Activated naive CD8-positive, alpha-beta T cell treated with anti-CD3 and anti-CD28 coated beads, Interleukin-2, amount 50 U/mL, for 24 hours (primary cell): ENCODE data around the gene E2F4.
A peak's percentile ranks its signal among the peaks of the same experiment; 100 is the strongest.

ENCODE experiments used
- ATAC-seq: fragments of 150-1000 bp; cut with Tn5 transposase; one replicate; pipeline ENCODE4 v1.10.0; 2021
- DNase-seq: peaks from one replicate; pipeline ENCODE4 v3.0.0; 2021
- H3K27ac Mint-ChIP-seq: one replicate; pipeline ENCODE4 v1.8.0; 2021; ENCODE audit warnings: mild to moderate bottlenecking, mixed read lengths
- H3K27me3 Mint-ChIP-seq: one replicate; pipeline ENCODE4 v1.8.0; 2021; ENCODE audit warnings: mixed read lengths
- H3K36me3 Mint-ChIP-seq: one replicate; pipeline ENCODE4 v1.8.0; 2021; ENCODE audit warnings: low read depth, mixed read lengths
- H3K4me1 Mint-ChIP-seq: one replicate; pipeline ENCODE4 v1.8.0; 2021; ENCODE audit warnings: mixed read lengths
- H3K4me3 Mint-ChIP-seq: one replicate; pipeline ENCODE4 v1.8.0; 2021; ENCODE audit warnings: mild to moderate bottlenecking, moderate library complexity, mixed read lengths
- H3K9me3 Mint-ChIP-seq: one replicate; pipeline ENCODE4 v1.8.0; 2021; ENCODE audit warnings: mixed read lengths

E2F4 gene

GRCh38 chr16:67234180-67234597, 42.2 kb downstream of the E2F4 start:
- H3K27me3 Mint-ChIP-seq = no peaks in the 10 kb centered on the region
- no peak overlapping the region for H3K27ac Mint-ChIP-seq
- DNase-seq (no peak), ATAC-seq (no peak)
- H3K36me3 Mint-ChIP-seq = peaks cover 61% of the 10 kb centered on the region
- H3K4me1 Mint-ChIP-seq = peaks cover 5% of the 10 kb centered on the region
- H3K4me3 Mint-ChIP-seq = no peak overlapping the region
- H3K9me3 Mint-ChIP-seq = no peaks in the 10 kb centered on the region

GRCh38 chr16:67235816-67236562, 44.0 kb downstream of the E2F4 start:
- no peaks in the 10 kb centered on the region for H3K27me3 Mint-ChIP-seq
- H3K9me3 Mint-ChIP-seq = no peaks in the 10 kb centered on the region
- ATAC-seq (peak; percentile 18), DNase-seq (no peak)
- H3K4me3 Mint-ChIP-seq = no peak overlapping the region
- H3K4me1 Mint-ChIP-seq = peaks cover 6% of the 10 kb centered on the region
- peaks cover 50% of the 10 kb centered on the region for H3K36me3 Mint-ChIP-seq
- H3K27ac Mint-ChIP-seq = peak overlapping the region; percentile 75

- Mint-ChIP-seq H3K27me3 (no peaks in the 10 kb centered on the region), H3K4me1 (peaks cover 14% of the 10 kb centered on the region), H3K27ac (peak overlapping the region; percentile 75), H3K4me3 (no peak overlapping the region), H3K36me3 (peaks cover 45% of the 10 kb centered on the region), H3K9me3 (no peaks in the 10 kb centered on the region)
- DNase-seq (peak; percentile 87), ATAC-seq (peak; percentile 75)
Observed at GRCh38 chr16:67236563-67237395, 44.8 kb downstream of the E2F4 start.

GRCh38 chr16:67237396-67238277, 45.7 kb downstream of the E2F4 start:
- H3K4me1 Mint-ChIP-seq = peaks cover 21% of the 10 kb centered on the region
- ATAC-seq (no peak), DNase-seq (no peak)
- peaks cover 42% of the 10 kb centered on the region for H3K36me3 Mint-ChIP-seq
- H3K27ac Mint-ChIP-seq = no peak overlapping the region
- H3K27me3 Mint-ChIP-seq = no peaks in the 10 kb centered on the region
- no peak overlapping the region for H3K4me3 Mint-ChIP-seq
- no peaks in the 10 kb centered on the region for H3K9me3 Mint-ChIP-seq

GRCh38 chr16:67238278-67238575, 46.3 kb downstream of the E2F4 start:
- Mint-ChIP-seq H3K9me3 (no peaks in the 10 kb centered on the region), H3K27me3 (no peaks in the 10 kb centered on the region), H3K36me3 (peaks cover 40% of the 10 kb centered on the region), H3K4me1 (peaks cover 25% of the 10 kb centered on the region), H3K27ac (no peak overlapping the region), H3K4me3 (no peak overlapping the region)
- DNase-seq (no peak), ATAC-seq (no peak)

- Mint-ChIP-seq H3K27ac (no peak overlapping the region), H3K36me3 (peaks cover 36% of the 10 kb centered on the region), H3K9me3 (no peaks in the 10 kb centered on the region), H3K27me3 (no peaks in the 10 kb centered on the region), H3K4me3 (no peak overlapping the region), H3K4me1 (peaks cover 32% of the 10 kb centered on the region)
- ATAC-seq (no peak), DNase-seq (no peak)
Observed at GRCh38 chr16:67238806-67239470, 47.0 kb downstream of the E2F4 start.

GRCh38 chr16:67240506-67240905, 48.6 kb downstream of the E2F4 start:
- Mint-ChIP-seq H3K9me3 (no peaks in the 10 kb centered on the region), H3K4me3 (no peak overlapping the region), H3K27me3 (no peaks in the 10 kb centered on the region), H3K36me3 (peaks cover 32% of the 10 kb centered on the region), H3K27ac (no peak overlapping the region), H3K4me1 (peaks cover 47% of the 10 kb centered on the region)
- DNase-seq (no peak), ATAC-seq (no peak)

GRCh38 chr16:67241008-67241900, 49.3 kb downstream of the E2F4 start:
- Mint-ChIP-seq H3K36me3 (peaks cover 28% of the 10 kb centered on the region), H3K9me3 (no peaks in the 10 kb centered on the region), H3K4me1 (peaks cover 48% of the 10 kb centered on the region), H3K27me3 (no peaks in the 10 kb centered on the region), H3K27ac (peak overlapping the region; percentile 50), H3K4me3 (no peak overlapping the region)
- ATAC-seq (no peak), DNase-seq (no peak)

- ATAC-seq (no peak), DNase-seq (no peak)
- H3K27me3 Mint-ChIP-seq = no peaks in the 10 kb centered on the region
- H3K9me3 Mint-ChIP-seq = no peaks in the 10 kb centered on the region
- peaks cover 47% of the 10 kb centered on the region for H3K4me1 Mint-ChIP-seq
- H3K36me3 Mint-ChIP-seq = peaks cover 20% of the 10 kb centered on the region
- no peak overlapping the region for H3K4me3 Mint-ChIP-seq
- peak overlapping the region; percentile 70 for H3K27ac Mint-ChIP-seq
Observed at GRCh38 chr16:67242138-67242730, 50.3 kb downstream of the E2F4 start.

- H3K27me3 Mint-ChIP-seq = no peaks in the 10 kb centered on the region
- H3K9me3 Mint-ChIP-seq = no peaks in the 10 kb centered on the region
- ATAC-seq (no peak), DNase-seq (no peak)
- H3K4me3 Mint-ChIP-seq = peak overlapping the region; percentile 89
- peaks cover 55% of the 10 kb centered on the region for H3K4me1 Mint-ChIP-seq
- H3K27ac Mint-ChIP-seq = peak overlapping the region; percentile 91
- peaks cover 8% of the 10 kb centered on the region for H3K36me3 Mint-ChIP-seq
Observed at GRCh38 chr16:67243481-67243880, 51.5 kb downstream of the E2F4 start.

GRCh38 chr16:67244387-67245185, 52.6 kb downstream of the E2F4 start:
- Mint-ChIP-seq H3K9me3 (no peaks in the 10 kb centered on the region), H3K27ac (peak overlapping the region; percentile 91), H3K27me3 (peaks cover under 1% of the 10 kb centered on the region), H3K4me1 (peaks cover 62% of the 10 kb centered on the region), H3K36me3 (peaks cover 4% of the 10 kb centered on the region), H3K4me3 (peak overlapping the region; percentile 89)
- DNase-seq (peak; percentile 81), ATAC-seq (peak; percentile 74)

GRCh38 chr16:67245186-67245585, 53.2 kb downstream of the E2F4 start:
- DNase-seq (no peak), ATAC-seq (no peak)
- Mint-ChIP-seq H3K4me3 (peak overlapping the region; percentile 89), H3K9me3 (no peaks in the 10 kb centered on the region), H3K27ac (peak overlapping the region; percentile 91), H3K27me3 (peaks cover 5% of the 10 kb centered on the region), H3K36me3 (peaks cover 3% of the 10 kb centered on the region), H3K4me1 (peaks cover 67% of the 10 kb centered on the region)
